Measurements from ENCODE around the gene GALT.

DNA sequence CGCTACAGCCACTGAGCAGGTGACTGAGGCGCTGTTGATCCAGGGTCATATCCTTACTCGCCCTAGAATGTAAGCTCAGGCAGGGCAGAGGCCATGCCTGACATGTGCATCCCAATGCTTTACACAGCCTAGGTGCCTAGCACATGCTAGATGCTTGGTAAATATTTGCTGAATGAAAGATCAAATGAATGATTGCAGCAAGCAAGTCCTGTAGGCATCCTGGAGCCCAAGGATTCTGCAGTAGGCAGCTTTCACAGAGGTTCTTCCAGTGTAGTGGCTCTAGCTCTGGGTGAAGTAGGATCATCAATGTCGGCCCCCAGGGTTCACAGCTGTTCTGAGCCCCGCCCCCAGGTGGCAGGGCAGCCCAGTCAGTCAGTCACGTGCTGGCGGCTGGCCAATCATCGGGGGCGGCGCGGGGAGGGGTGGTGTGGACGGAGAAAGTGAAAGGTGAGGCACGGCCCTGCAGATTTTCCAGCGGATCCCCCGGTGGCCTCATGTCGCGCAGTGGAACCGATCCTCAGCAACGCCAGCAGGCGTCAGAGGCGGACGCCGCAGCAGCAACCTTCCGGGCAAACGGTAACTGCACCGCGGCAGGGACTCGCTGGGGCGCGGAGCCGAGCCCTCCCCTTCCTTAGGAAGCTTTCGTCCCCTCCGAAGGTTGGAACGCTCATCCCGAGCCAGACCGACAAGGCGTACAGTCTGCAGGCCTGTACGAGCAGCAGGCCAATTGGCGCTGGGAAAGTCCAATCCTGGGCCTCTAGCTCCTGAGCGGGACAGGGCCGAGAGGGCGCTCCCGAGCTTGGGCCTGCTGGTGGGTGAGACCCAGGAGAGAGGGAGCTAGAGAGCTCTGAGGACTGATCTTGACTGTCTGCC is at the start of gene GALT:
- TF ChIP-seq YY1 (IDR thresholded peaks at IDR 0.05; ENCODE audit: insufficient read depth, insufficient read length), result no peak
- no peak for TF ChIP-seq ZNF274 (IDR thresholded peaks at IDR 0.05; ENCODE audit: low read depth, low read length)

All from NT2/D1 (cell line).